Loucy (cell line): ENCODE data around the gene GCA.
A peak's percentile ranks its signal among the peaks of the same experiment; 100 is the strongest.

Experiments used
- H2AFZ ChIP-seq: fragments of 200-600 bp; sonication (generic); 2 replicates; pipeline ENCODE4 v1.6.0; 2016; ENCODE audit warnings: antibody characterized with exemption, mild to moderate bottlenecking, low read length, moderate library complexity
- H3F3A ChIP-seq: fragments of 200-600 bp; 2 replicates; pipeline ENCODE4 v1.6.0; 2016; ENCODE audit warnings: antibody characterized with exemption, low read depth, mild to moderate bottlenecking
- H3K27me3 ChIP-seq: fragments of 200-600 bp; sonication (generic); 2 replicates; pipeline ENCODE4 v1.6.1; 2014; ENCODE audit warnings: low read length, mild to moderate bottlenecking; ENCODE audit not compliant: insufficient read depth, poor library complexity, severe bottlenecking
- H3K36me3 ChIP-seq: fragments of 200-600 bp; sonication (generic); 2 replicates; pipeline ENCODE4 v1.6.1; 2016; ENCODE audit warnings: low read length; ENCODE audit not compliant: insufficient read depth
- H3K4me1 ChIP-seq: fragments of 200-600 bp; sonication (generic); 2 replicates; pipeline ENCODE4 v1.5.1; 2014; ENCODE audit warnings: low read length, mild to moderate bottlenecking; ENCODE audit not compliant: insufficient read depth, poor library complexity, severe bottlenecking
- H3K4me2 ChIP-seq: fragments of 200-600 bp; sonication (generic); 2 replicates; pipeline ENCODE4 v1.6.0; 2014; ENCODE audit warnings: antibody characterized with exemption, low read length, low read depth, mild to moderate bottlenecking; ENCODE audit not compliant: poor library complexity, severe bottlenecking
- H3K4me3 ChIP-seq: fragments of 200-600 bp; sonication (generic); 2 replicates; pipeline ENCODE4 v1.5.1; 2014; ENCODE audit warnings: low read length, mild to moderate bottlenecking, mixed read lengths; ENCODE audit not compliant: poor library complexity, severe bottlenecking
- H3K79me2 ChIP-seq: fragments of 200-600 bp; sonication (generic); 2 replicates; pipeline ENCODE4 v1.6.1; 2014; ENCODE audit warnings: low read length; ENCODE audit not compliant: insufficient read depth
- H3K9ac ChIP-seq: fragments of 200-600 bp; sonication (generic); 2 replicates; pipeline ENCODE4 v1.6.0; 2014; ENCODE audit warnings: mild to moderate bottlenecking, low read depth, low read length, moderate library complexity; ENCODE audit not compliant: poor library complexity, severe bottlenecking
- H3K9me2 ChIP-seq: fragments of 200-600 bp; sonication (generic); replicated peaks from 2 replicates; pipeline ENCODE4 v1.6.1; 2016; ENCODE audit warnings: low read depth, low read length, mixed read lengths
- H3K9me3 ChIP-seq: fragments of 200-600 bp; sonication (generic); 2 replicates; pipeline ENCODE4 v1.6.1; 2014; ENCODE audit warnings: mild to moderate bottlenecking, antibody characterized with exemption, low read length, low read depth; ENCODE audit not compliant: insufficient read depth
- H4K20me1 ChIP-seq: fragments of 200-600 bp; sonication (generic); 2 replicates; pipeline ENCODE4 v1.6.0; 2014; ENCODE audit warnings: antibody characterized with exemption, low read length, mild to moderate bottlenecking; ENCODE audit not compliant: insufficient read depth, poor library complexity, severe bottlenecking
- EZH2phosphoT487 ChIP-seq: fragments of 200-600 bp; IDR thresholded peaks from 2 replicates; pipeline ENCODE4 v1.6.1; 2018; ENCODE audit warnings: antibody characterized with exemption, mild to moderate bottlenecking, moderate library complexity, borderline replicate concordance
- TF ChIP-seq, protein P1 (sequence below): fragments of 200-600 bp; sonication (generic); conservative IDR thresholded peaks from 2 replicates; pipeline ENCODE4 v1.5.1; 2014; ENCODE audit warnings: mild to moderate bottlenecking, antibody characterized with exemption, low read length

The GCA gene

DNA sequence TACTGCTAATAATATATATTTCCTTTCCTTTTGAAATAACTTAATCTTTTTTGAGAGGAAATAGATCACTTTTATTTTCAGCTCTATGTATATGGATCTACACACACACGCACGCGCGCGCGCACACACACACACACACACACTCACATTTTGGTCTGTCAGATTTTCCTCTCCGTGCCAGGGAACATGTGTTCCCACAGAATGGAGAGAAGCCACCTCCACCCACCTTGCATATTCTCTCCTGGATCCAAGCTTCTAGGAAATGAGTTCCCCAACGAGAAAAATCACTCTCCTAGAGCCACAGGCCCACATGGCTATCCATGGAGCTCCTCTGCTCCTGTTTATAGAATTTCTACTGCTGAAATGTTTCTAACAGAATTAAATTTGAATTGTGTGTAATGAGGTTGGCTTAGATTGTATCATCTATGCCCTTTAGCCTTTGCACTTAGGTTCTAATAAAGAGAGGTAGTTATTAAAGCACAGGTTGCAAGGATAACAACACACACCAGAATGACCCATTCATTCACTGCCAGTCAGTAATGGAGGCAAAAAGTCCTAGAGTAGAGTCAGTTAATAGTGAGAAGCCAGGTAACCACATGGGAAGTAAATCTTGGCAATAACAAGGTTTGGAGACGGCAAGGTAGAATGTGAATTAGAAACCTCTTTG, 45.1 kb upstream of the GCA start:
- TF ChIP-seq EZH2phosphoT487: no peak
- TF ChIP-seq, protein P1, sequence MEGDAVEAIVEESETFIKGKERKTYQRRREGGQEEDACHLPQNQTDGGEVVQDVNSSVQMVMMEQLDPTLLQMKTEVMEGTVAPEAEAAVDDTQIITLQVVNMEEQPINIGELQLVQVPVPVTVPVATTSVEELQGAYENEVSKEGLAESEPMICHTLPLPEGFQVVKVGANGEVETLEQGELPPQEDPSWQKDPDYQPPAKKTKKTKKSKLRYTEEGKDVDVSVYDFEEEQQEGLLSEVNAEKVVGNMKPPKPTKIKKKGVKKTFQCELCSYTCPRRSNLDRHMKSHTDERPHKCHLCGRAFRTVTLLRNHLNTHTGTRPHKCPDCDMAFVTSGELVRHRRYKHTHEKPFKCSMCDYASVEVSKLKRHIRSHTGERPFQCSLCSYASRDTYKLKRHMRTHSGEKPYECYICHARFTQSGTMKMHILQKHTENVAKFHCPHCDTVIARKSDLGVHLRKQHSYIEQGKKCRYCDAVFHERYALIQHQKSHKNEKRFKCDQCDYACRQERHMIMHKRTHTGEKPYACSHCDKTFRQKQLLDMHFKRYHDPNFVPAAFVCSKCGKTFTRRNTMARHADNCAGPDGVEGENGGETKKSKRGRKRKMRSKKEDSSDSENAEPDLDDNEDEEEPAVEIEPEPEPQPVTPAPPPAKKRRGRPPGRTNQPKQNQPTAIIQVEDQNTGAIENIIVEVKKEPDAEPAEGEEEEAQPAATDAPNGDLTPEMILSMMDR: no peak
- H3K36me3 ChIP-seq: no peaks in the 10 kb centered on the region
- no peaks in the 10 kb centered on the region for H3K79me2 ChIP-seq

DNA sequence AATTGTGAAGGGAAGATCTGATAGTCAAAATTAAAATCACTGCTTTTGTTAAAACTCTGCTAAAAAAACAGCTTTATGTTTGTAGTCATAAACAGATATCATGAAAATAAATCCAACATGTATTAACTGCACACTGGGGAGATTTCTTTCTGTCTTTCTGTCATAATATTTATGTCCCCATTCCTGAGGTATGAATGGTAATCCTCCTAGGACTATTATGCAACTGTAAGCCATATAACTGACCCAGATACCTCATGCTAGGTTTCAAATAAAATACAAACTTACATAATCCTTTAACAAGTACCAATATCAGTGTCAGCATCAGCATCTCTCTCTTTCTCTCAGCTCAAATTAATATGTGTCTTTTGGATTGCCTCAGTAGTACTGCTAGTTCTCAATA, 43.7 kb upstream of the GCA start:
- Histone ChIP-seq H3K36me3 (no peaks in the 10 kb centered on the region), H3K4me3 (no peak overlapping the region), H3K4me1 (no peaks in the 10 kb centered on the region), H3K27me3 (no peaks in the 10 kb centered on the region), H2AFZ (no peak overlapping the region), H3K9ac (no peak overlapping the region), H3K9me2 (no peaks in the 10 kb centered on the region), H4K20me1 (no peaks in the 10 kb centered on the region), H3F3A (no peaks in the 10 kb centered on the region), H3K9me3 (no peaks in the 10 kb centered on the region), H3K79me2 (no peaks in the 10 kb centered on the region), H3K4me2 (no peak overlapping the region)
- TF ChIP-seq, protein P1: no peak
- no peak for TF ChIP-seq EZH2phosphoT487

More for the DNA sequence above, 45.1 kb upstream of the GCA start:
- Histone ChIP-seq H3K4me3 (no peak overlapping the region), H3K4me1 (no peaks in the 10 kb centered on the region), H2AFZ (no peak overlapping the region), H3K9ac (no peak overlapping the region), H3K9me3 (no peaks in the 10 kb centered on the region), H4K20me1 (no peaks in the 10 kb centered on the region), H3K9me2 (no peaks in the 10 kb centered on the region), H3K27me3 (no peaks in the 10 kb centered on the region), H3K4me2 (no peak overlapping the region), H3F3A (no peaks in the 10 kb centered on the region)

DNA sequence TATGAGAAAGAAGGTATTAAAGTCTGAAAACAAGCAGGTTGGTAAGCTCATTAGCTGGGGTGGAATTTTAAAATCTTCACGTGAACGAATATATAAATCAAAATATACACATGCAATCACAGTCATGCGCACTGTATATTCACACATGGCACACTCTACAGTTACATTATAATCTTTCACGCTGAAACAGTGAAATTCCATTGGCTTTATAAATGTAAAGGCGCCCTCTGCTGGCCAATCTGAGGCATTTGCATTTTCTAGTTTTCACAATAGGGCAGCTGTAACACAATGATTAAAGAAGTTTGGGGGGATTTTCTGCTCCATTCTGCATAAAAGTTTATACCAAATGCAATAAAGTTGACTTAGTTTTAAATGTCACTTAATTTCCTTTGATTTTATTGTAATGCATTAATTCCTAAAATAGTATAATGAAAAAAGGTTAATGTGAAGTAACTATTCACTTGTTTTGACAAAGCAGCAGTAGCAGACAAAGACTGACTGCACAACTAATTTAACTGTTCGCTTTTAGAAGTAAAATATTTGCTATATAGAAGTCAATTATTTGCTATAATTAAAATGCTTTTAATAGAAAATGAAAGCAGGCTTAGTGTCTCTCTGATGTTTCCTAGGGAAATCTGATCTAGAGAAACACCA, 42.7 kb upstream of the GCA start:
- H3K4me1 ChIP-seq: no peaks in the 10 kb centered on the region
- H3F3A ChIP-seq: no peaks in the 10 kb centered on the region
- TF ChIP-seq EZH2phosphoT487: no peak
- TF ChIP-seq, protein P1: peak; percentile 96
- no peaks in the 10 kb centered on the region for H3K9me2 ChIP-seq
- no peaks in the 10 kb centered on the region for H3K9me3 ChIP-seq
- no peaks in the 10 kb centered on the region for H3K27me3 ChIP-seq
- no peaks in the 10 kb centered on the region for H3K79me2 ChIP-seq
- no peaks in the 10 kb centered on the region for H3K36me3 ChIP-seq
- H2AFZ ChIP-seq: no peak overlapping the region
- no peaks in the 10 kb centered on the region for H4K20me1 ChIP-seq
- H3K4me2 ChIP-seq: no peak overlapping the region
- no peak overlapping the region for H3K9ac ChIP-seq
- no peak overlapping the region for H3K4me3 ChIP-seq
